K562 (cell line): ENCODE measurements around the gene MTMR6. TPM values are rescaled to one million over a fixed set of nuclear protein-coding genes. Genes with fewer than 3 reads are reported as not detected.
"Not testable (repeated sequence)": the region's sequence is repeated elsewhere in the genome, so short reads cannot be mapped to it uniquely, and the experiment has no call there.

Experiments used
- ATAC-seq: fragments of 200-7000 bp; cut with Tn5 transposase; 3 replicates; pipeline ENCODE4 v1.9.1; 2020; ENCODE audit warnings: moderate library complexity
- BruUV-seq: library from RNA; stranded (reverse); fragments of 400-500 nt; replicated peaks from 2 replicates; lab custom pipeline; 2021; lab: Mats Ljungman, UMichigan
- CTCF ChIA-PET: fragments of 300-600 bp; formaldehyde crosslinking; extraction: SDS; loops from one replicate; lab custom pipeline; 2021; ENCODE audit warnings: low intra/inter-chr PET ratio; lab: Yijun Ruan, JAX
- POLR2A ChIA-PET: fragments of 300-600, 350-650 bp; sonication (Branson Sonifier 250); formaldehyde crosslinking; extraction: SDS; loops from one replicate; lab custom pipeline; 2021; ENCODE audit warnings: antibody characterized with exemption, inconsistent platforms; lab: Yijun Ruan, JAX
- DNase-seq, 4 experiments: peaks; one replicate each; pipeline versions ENCODE4 v3.0.0 to v3.0.0-alpha.2; 2011 to 2018; ENCODE audit warnings: low spot score in 3 of 4, mixed read lengths in 3 of 4; ENCODE audit errors: extremely low read depth in 1 of 4
- FAIRE-seq: peaks from 2 replicates; lab custom pipeline; 2011; peaks lifted over from hg19 to GRCh38; lab: Jason Lieb, UNC
- H2AFZ ChIP-seq: 2 replicates; pipeline ENCODE4 v1.6.0; 2011; ENCODE audit warnings: low read depth, low read length, control low read depth, inconsistent platforms
- H3K27ac ChIP-seq: fragments of 200-600 bp; 3 replicates; pipeline ENCODE4 v1.8.0; 2011; ENCODE audit warnings: low read depth, mild to moderate bottlenecking, control low read depth, inconsistent platforms, low read length, moderate library complexity, mixed read lengths; ENCODE audit errors: extremely low read depth
- H3K27me3 ChIP-seq, 2 experiments: fragments of 300-600 bp in 1 of 2; 2 replicates in 1 of 2; 3 replicates in 1 of 2; pipeline versions ENCODE4 v1.6.0 to v1.8.0; 2011; ENCODE audit warnings: inconsistent platforms in 2 of 2, low read length in 2 of 2, mild to moderate bottlenecking in 1 of 2, mixed read lengths in 1 of 2, moderate library complexity in 1 of 2; ENCODE audit not compliant: control insufficient read depth in 2 of 2, insufficient read depth in 2 of 2
- H3K36me3 ChIP-seq: fragments of 300-600 bp; 3 replicates; pipeline ENCODE4 v1.8.0; 2011; ENCODE audit warnings: mild to moderate bottlenecking, low read length, inconsistent platforms; ENCODE audit not compliant: control insufficient read depth, insufficient read depth
- H3K4me1 ChIP-seq, 2 experiments: fragments of 200-600 bp in 1 of 2; replicated peaks in 1 of 2; 2 replicates in 1 of 2; 3 replicates in 1 of 2; pipeline versions ENCODE4 v1.5.1 to v1.8.0; 2011; ENCODE audit warnings: inconsistent platforms in 2 of 2, low read length in 2 of 2, mild to moderate bottlenecking in 1 of 2, mixed read lengths in 1 of 2, moderate library complexity in 1 of 2; ENCODE audit not compliant: control insufficient read depth in 2 of 2, insufficient read depth in 2 of 2
- H3K4me2 ChIP-seq: 2 replicates; pipeline ENCODE4 v1.6.1; 2011; ENCODE audit warnings: low read length, control low read depth, inconsistent platforms, mixed read lengths; ENCODE audit not compliant: insufficient read depth
- H3K4me3 ChIP-seq: fragments of 200-600 bp; sonication (generic), shearing (Covaris generic); 2 replicates; pipeline ENCODE4 v1.5.1; 2016; ENCODE audit warnings: control low read depth, inconsistent platforms
- H3K79me2 ChIP-seq: fragments of 200-600 bp; 3 replicates; pipeline ENCODE4 v1.8.0; 2011; ENCODE audit warnings: low read length, inconsistent platforms; ENCODE audit not compliant: control insufficient read depth, insufficient read depth
- H3K9ac ChIP-seq, 2 experiments: 2 replicates each; pipeline versions ENCODE4 v1.6.0 to v1.6.1; 2011; ENCODE audit warnings: low read depth in 2 of 2, low read length in 2 of 2, control low read depth in 1 of 2, inconsistent platforms in 1 of 2, mild to moderate bottlenecking in 1 of 2, mixed read lengths in 1 of 2; ENCODE audit not compliant: insufficient read depth in 1 of 2
- H3K9me1 ChIP-seq: one replicate; pipeline ENCODE4 v1.6.0; 2011; ENCODE audit warnings: inconsistent platforms, mild to moderate bottlenecking, low read length, moderate library complexity; ENCODE audit not compliant: control insufficient read depth, insufficient read depth
- H3K9me3 ChIP-seq: replicated peaks from 2 replicates; pipeline ENCODE4 v1.5.1; 2011; ENCODE audit warnings: low read depth, low read length, inconsistent platforms; ENCODE audit not compliant: control insufficient read depth, insufficient read depth
- H4K20me1 ChIP-seq: replicated peaks from 2 replicates; pipeline ENCODE4 v1.6.1; 2011; ENCODE audit warnings: low read length, inconsistent platforms, mixed read lengths; ENCODE audit not compliant: control insufficient read depth, insufficient read depth
- ATF3 ChIP-seq, 2 experiments: fragments of 450-650 bp in 1 of 2; sonication (generic) in 1 of 2; formaldehyde crosslinking in 1 of 2; IDR thresholded peaks in 1 of 2; conservative IDR thresholded peaks in 1 of 2; 2 replicates each; pipeline versions ENCODE4 v1.6.1 to v1.8.1; 2016 to 2023; ENCODE audit warnings: mild to moderate bottlenecking in 2 of 2, moderate library complexity in 2 of 2, inconsistent platforms in 1 of 2, missing genetic modification reagents in 1 of 2
- CEBPG ChIP-seq, 3 experiments: fragments of 200-800 bp in 1 of 3; sonication (Bioruptor generic) in 1 of 3; sonication (generic) in 1 of 3; formaldehyde crosslinking in 1 of 3; IDR thresholded peaks in 2 of 3; conservative IDR thresholded peaks in 1 of 3; 2 replicates each; pipeline versions ENCODE4 v1.6.1 to v1.8.0; 2016 to 2022; ENCODE audit warnings: missing compliant biosample characterization in 2 of 3, missing genetic modification characterization in 2 of 3, mild to moderate bottlenecking in 1 of 3, missing genetic modification reagents in 1 of 3
- FOSL1 ChIP-seq: fragments of 200-800 bp; sonication (Bioruptor generic); conservative IDR thresholded peaks from 2 replicates; pipeline ENCODE4 v1.6.1; 2016; ENCODE audit warnings: missing genetic modification characterization, missing compliant biosample characterization
- JUND ChIP-seq, 2 experiments: IDR thresholded peaks; 2 replicates in 1 of 2; 3 replicates in 1 of 2; pipeline ENCODE4 v1.6.1; 2011; ENCODE audit warnings: borderline replicate concordance in 2 of 2, low read depth in 2 of 2, low read length in 2 of 2, improper control_type of control experiment in 1 of 2, missing biosample characterization in 1 of 2, missing genetic modification characterization in 1 of 2, missing genetic modification reagents in 1 of 2
- WGBS: fragments of 100-300 bp; shearing (Covaris generic); methylation state at CpG from one replicate; pipeline ENCODE4 v1.1.6; 2016; ENCODE audit warnings: low coverage, mixed read lengths; ENCODE audit not compliant: insufficient coverage; ENCODE audit errors: missing lambda C conversion rate; 5-methylcytosine and 5-hydroxymethylcytosine counted together
- in situ Hi-C: fragments of 300-500 bp; cut with MboI; formaldehyde crosslinking; loops from 4 replicates; pipeline ENCODE4 v1.15.0; 2018; ENCODE audit warnings: inconsistent platforms, mixed read lengths
- intact Hi-C: fragments of 100-400 bp; cut with micrococcal nuclease; formaldehyde crosslinking; loops from 2 replicates; pipeline ENCODE4 v1.14.2; 2022
- polyA plus RNA-seq, 8 experiments: library from polyadenylated mRNA; depleted of rRNA in 4 of 8; stranded (reverse) in 5 of 8; unstranded in 3 of 8; fragments of >200 nt; fragmentation: Nextera tagmentation in 2 of 8; fragmentation: Illumina TruSeq in 1 of 8; extraction: Ambion mirVana in 2 of 8; extraction: Trizol in 1 of 8; gene quantifications; 2 replicates each; pipeline versions ENCODE4 v1.2.1 to v1.2.3, GENCODE V29; 2011 to 2014; ENCODE audit warnings: inconsistent platforms in 1 of 8, missing spikeins in 1 of 8
- total RNA-seq, 7 experiments: library from RNA; depleted of rRNA in 6 of 7; stranded (reverse); fragments of >200 nt in 6 of 7; fragmentation: Illumina TruSeq in 2 of 7; extraction: Trizol in 2 of 7; gene quantifications; 2 replicates each; pipeline versions ENCODE4 v1.2.1 to v1.2.3, GENCODE V29; 2011 to 2021; ENCODE audit warnings: low replicate concordance in 1 of 7

The MTMR6 gene
- total and polyA plus RNA-seq, 9 of the 15 experiments (the other 6 are each of a cell fraction or from before 2014, with no cell fraction given): 3.9 to 10.8 (median 7.7) TPM

- H3K4me1 ChIP-seq; H3K9me3 ChIP-seq; intact Hi-C loops; FAIRE-seq; H3K9me1 ChIP-seq; H3K4me2 ChIP-seq; H3K79me2 ChIP-seq; CTCF ChIA-PET; BruUV-seq; H3K27me3 ChIP-seq; in situ Hi-C loops; ATAC-seq; H3K27ac ChIP-seq; H2AFZ ChIP-seq; POLR2A ChIA-PET; H3K9ac ChIP-seq; H4K20me1 ChIP-seq; DNase-seq; H3K4me3 ChIP-seq; TF ChIP-seq CEBPG (CRISPR knock-in tag; IDR thresholded peaks at IDR 0.05); ATF3 (CRISPR knock-in tag; conservative IDR thresholded peaks at IDR 0.05): not testable (repeated sequence)
- peaks cover 94% of the 10 kb centered on the region for H3K36me3 ChIP-seq
- peak; percentile 82 for TF ChIP-seq FOSL1 (tag)
- 0 out of 4 replicates have a peak, but pooled peaks of 1 of the 2 experiments have one; percentile 15 for TF ChIP-seq CEBPG (tag; conservative IDR thresholded peaks at IDR 0.05 in 1 of 2, IDR thresholded peaks at IDR 0.05 in 1 of 2)
- peak; percentile 10; the same call in 1 of the 2 replicates for TF ChIP-seq JUND (IDR thresholded peaks at IDR 0.05; ENCODE audit: borderline replicate concordance, low read depth, low read length)
- 0 out of 3 replicates have a peak, but pooled peaks have one; percentile 13 for TF ChIP-seq JUND (tag; IDR thresholded peaks at IDR 0.05; ENCODE audit: borderline replicate concordance, low read depth, low read length)
- peak; percentile 65 for TF ChIP-seq ATF3 (IDR thresholded peaks at IDR 0.05)
- WGBS: 89% methylated on average over 4 of the region's 4 CpGs
These were observed 31.7 kb upstream of the MTMR6 start for GRCh38 chr13:25318946-25319345.
